ENCODE data around the gene CELA2A.
"Not testable (repeated sequence)": the region's sequence is repeated elsewhere in the genome, so short reads cannot be mapped to it uniquely, and the experiment has no call there.

Gene CELA2A

DNA sequence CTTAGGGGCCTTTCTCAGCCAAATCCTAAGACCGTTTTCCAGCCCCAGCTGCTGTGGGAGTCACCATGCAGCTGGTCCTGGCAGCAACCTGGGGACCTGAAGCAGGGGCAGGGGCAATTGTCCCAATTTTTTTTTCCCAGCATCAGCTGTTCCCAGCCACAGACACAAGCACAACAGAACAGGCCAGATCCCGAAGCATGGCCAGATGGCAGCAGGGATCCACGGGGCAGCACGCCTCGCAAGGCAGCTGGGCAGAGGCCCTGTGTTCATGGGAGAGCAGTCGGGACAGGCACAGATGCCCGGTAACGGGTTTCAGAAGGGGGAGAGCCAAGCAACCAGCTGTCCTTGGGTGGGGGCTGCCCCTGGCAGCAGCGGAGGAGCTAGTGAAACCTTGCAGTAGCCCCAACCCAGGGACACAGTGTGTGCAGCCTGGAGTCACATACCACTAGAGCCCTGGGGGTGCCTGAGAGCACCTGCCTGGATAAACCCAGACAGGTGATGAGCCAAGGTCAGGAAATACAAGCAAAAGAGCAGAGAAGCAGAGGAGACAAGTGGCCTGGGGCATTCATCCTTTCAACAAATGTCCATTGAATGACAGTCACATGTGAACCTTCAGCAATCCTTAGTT lies 13.4 kb downstream of the CELA2A start:
- DNase-seq (ENCODE audit: low read depth), result not testable (repeated sequence)

DNA sequence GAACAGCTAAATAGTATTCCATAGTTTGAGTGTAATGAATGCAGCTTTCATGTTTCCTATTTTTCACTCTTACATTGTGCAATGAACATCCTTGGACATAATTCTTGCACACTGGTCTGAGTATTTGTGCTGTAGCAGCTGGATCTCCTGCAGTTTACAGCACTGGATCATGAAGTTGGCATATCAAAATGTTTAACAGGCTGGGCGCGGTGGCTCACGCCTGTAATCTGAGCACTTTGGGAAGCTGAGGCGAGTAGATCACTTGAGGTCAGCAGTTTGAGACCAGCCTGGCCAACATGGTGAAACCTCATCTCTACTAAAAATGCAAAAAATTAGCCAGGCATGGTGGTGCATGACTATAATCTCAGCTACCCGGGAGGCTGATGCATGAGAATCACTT lies 14.5 kb downstream of the CELA2A start:
- not testable (repeated sequence) for DNase-seq (ENCODE audit: low read depth)

DNA sequence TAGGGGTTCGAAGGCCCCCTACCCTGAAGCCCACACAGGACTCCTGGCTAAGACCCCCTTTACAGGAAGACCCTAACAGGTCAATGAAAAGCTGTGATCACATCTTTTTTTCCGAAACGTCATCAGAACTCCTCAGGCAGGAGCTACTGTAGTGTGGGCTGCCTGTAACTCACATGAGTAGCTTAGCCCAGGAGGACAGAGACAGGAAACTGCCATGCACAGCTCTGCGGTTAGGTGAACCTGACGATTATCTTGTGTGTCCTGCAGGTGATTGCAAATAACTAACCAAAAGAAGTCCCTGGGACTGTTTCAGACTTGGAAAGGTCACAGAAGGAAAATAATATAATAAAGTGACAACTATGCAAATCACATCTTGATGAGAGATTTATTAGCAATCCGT lies 15.2 kb downstream of the CELA2A start:
- DNase-seq (ENCODE audit: low read depth), result not testable (repeated sequence)

DNA sequence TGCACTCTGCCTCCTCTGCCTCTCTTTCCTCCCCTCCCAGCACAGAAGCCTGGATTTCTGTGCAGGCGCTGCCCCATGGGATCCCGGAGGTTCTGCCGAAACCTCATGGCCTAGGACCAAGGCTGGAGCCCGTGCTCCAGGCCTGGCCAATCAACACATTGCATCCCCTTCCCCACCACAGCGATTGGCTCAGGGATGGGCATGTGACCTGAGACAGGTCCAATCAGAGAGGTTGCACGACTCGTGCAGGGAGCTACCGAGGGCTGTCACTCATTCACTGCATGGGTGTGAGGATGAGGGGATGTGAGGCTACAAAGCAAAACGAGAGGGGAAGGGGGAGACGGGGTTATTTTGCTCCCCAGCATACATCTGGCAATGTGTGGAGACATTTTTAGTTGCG lies 16.1 kb downstream of the CELA2A start:
- no peak for DNase-seq (ENCODE audit: low read depth)

DNA sequence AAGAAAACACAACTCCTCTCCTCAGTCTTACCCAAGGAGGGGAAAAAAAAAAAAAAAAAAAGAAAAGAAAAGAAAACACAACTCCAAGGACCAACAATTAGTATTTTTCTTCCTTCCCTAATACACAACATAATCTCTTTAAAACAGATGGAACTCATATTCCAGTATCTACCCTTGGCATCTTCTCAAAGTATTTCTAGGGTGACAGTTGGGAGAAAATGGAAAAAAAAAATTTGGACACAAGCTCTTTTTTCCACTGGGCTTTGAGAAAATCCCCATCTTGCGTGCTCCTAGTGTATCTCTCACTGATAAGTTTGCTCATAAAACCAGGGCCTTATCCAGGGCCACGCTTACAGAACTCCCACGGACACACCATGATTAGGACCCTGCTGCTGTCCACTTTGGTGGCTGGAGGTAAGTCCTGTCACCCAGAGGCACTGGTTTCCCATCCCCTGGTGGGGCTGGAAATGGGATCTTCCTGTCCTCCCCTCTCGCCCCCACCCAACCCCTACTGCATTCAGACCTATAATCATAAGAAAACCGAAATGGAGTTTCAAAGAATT lies 19.3 kb downstream of the CELA2A start, which contains the start of gene CELA2B:
Gene CELA2B, plus strand, starts transcription at position 353 of the 563 bp plus-strand sequence. Its CDS starts 22 bp downstream, at position 375.
- DNase-seq (ENCODE audit: low read depth), result no peak

DNA sequence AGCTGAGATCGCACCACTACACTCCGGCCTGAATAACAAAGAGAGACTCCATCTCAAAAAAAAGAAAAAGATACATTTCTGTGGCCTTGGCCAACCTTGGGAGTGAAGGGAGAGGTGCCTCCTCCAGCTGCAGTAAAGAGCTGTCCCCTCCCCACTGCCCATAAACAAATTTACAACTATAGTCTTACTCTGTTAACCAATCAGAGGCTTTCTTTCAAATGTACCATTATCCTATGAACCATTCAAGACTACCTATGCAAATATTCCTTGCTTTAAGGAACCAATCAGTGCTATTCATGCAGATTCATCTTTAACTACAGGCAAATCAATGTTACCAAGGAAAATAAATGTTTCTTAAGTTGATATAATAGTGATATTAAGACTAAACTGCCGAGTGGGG lies 20.4 kb downstream of the CELA2A start:
- DNase-seq (ENCODE audit: low read depth), result no peak

DNA sequence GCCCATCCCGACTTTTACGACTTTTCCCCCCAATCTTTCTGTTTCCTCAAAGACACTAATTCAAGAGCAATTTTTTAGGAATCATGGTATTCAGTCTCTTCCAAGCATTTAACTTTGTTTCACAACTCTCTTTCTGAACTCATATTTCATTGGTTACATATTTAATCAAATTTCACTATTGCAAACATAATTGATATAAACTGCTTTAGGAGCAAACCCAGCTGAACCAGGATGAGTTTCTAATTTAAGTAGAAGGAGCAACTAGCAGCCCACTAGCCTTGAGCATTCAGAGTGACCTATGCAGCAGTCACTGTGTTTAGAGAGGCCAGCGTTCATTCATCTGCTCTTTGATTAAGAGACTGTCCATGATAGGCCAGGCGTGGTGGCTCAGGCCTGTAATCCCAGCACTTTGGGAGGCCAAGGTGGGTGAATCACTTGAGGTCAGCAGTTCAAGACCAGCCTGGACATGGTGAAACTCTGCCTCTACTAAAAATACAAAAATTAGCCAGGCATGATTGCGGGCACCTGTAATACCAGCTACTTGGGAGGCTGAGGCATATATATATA lies 21.2 kb downstream of the CELA2A start:
- no peak for DNase-seq (ENCODE audit: low read depth)

DNA sequence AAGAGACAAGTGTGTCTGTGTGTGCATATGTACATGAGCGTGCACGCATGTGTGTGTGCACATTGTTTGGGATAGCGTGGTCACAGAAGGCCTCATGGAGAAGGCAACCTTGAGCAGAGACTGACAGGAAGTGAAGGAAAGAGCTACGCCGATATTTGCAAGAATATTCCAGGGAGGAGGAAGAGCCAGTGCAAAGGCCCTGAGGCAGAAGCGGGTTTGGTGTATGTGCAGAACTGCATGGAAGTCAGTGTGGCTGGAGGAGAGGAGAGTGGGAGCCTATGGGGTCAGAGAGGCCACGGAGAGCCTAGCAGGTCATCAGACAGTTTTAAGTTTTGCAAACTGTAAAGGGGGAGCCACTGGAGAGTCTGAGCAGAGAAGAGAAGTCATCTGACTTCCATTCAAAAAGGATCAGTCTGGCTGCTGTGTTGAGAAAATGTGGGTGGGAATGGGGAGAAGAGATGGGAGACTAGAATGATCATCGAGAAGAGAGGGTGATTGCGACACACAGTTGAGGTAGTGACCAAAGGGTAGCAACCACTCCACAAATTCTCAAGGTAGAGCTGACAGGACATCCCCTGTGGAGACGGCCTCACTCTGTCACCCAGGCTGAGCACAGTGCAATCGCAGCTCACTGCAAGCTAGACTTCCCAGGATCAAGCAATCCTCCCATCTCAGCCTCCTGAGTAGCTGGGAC lies 23.3 kb downstream of the CELA2A start:
- no peak for DNase-seq (ENCODE audit: low read depth)

DNA sequence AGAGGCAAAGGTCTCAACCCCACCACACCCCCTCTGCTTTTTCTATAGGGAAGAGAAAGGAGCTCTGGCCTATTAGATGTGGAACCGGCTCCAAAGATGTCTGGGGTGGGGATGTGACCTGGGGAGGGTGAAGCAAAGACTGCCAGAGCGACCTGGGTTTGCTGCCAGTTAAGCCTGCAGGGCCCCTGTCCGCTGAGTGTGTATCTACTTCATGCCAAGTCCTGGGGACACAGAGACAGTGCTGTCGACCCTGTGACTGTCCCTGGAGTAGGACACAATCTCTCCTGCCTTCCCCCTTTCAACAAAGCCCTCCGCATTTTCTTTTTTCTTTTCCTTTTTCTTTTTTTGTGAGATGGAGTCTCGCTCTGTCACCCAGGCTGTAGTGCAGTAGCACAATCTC lies 25.9 kb downstream of the CELA2A start:
- not testable (repeated sequence) for DNase-seq (ENCODE audit: low read depth)

DNA sequence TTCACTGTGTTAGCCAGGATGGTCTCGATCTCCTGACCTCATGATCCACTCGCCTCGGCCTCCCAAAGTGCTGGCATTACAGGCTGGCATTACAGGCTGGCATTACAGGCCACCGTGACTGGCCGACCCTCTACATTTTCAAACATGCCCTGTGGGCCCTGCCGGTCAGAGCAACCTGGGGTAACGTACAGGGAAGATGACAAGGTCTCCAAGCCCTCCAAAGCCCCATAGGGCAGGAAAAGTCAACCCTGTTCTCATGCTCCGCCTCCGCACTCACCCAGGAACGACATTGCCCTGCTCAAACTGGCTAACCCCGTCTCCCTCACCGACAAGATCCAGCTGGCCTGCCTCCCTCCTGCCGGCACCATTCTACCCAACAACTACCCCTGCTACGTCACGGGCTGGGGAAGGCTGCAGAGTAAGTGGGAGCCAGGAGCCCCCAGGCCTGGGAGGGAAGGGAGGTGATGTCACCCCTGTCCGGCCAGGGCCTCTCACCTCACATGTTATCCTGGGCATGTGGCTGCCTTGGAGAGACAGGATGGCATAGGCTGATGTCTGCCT lies 26.5 kb downstream of the CELA2A start:
- DNase-seq (ENCODE audit: low read depth), result not testable (repeated sequence)

DNA sequence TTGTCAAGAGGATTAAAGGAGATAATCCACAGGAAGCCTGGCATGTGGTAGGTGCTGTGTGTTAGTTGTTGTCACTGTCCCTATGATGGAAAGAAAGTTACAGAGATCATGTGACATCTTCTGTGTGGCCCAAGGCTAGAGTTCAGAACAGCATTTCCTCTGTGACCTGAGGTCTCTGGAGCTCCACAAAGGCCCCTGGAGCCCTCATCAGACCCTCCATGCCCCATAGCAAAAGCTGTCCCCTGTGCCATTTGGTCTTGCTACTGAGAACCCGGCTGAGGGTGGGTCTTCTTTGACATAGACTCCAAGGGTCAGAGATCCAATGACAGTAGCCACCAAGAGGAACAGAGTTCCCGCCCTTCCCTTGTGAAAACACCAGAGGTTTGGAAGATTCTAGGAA lies 27.4 kb downstream of the CELA2A start:
- DNase-seq (ENCODE audit: low read depth), result no peak

DNA sequence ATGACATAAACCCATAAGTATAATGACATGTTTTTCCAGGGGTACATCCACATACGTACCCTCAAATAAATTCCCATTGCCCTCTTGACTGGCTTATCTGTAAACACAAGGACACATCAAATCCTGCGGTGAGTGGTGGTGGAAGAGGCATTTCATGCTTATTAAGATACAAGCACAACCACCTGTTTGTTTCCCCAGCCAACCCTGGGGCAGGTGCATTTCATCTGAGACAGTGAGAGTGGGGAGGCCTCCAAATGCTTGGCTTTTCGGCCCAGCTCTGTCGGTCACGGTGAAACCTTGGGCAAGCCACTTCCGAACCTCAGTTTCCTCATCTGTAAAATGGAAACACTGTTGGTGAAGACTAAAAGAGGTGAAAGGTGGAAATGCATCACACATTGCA lies 27.9 kb downstream of the CELA2A start:
- not testable (repeated sequence) for DNase-seq (ENCODE audit: low read depth)

DNA sequence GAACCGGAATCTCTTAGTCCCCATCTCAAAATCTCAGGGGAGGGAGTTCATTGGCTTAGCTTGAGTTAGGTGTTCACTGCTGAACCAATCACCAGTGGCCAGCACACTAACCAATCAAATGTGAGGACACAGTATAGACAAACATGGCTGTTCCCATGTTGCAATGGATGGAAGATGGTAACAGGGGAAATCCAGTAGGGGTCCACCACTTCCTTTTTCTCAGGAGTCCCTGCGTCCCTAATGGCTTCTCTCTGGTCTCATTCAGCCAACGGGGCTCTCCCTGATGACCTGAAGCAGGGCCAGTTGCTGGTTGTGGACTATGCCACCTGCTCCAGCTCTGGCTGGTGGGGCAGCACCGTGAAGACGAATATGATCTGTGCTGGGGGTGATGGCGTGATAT lies 29.1 kb downstream of the CELA2A start:
- DNase-seq (ENCODE audit: low read depth), result no peak

DNA sequence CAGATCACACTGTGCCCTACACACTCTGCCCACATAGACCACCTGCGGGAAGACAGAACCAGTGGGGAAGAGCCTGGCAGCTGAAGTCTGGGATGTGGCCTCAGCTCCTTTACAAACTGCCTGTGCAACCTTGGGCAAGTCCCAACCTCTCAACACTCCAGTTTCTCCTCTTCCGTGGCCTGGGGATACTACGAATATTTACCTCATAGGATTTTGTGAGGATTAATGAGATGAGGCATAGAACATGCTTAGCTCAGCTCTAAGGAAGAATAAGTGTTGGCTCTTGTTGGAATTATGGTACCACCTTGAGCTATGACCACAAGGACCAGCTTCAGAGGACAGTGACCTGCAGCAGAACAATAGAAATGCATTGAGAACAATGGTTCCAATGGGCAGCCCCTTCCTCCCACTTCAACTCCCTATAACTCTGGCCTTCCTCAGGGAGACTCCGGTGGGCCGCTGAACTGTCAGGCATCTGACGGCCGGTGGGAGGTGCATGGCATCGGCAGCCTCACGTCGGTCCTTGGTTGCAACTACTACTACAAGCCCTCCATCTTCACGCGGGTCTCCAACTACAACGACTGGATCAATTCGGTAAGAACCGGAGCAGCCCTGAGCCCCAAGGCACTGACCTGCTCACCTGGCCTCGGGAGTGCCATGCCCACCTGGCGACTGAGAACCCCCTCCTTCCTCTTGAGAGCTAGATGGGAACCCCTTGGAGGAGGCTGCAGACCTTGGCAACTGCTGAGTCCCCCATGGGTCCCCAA lies 30.5 kb downstream of the CELA2A start:
- not testable (repeated sequence) for DNase-seq (ENCODE audit: low read depth)

DNA sequence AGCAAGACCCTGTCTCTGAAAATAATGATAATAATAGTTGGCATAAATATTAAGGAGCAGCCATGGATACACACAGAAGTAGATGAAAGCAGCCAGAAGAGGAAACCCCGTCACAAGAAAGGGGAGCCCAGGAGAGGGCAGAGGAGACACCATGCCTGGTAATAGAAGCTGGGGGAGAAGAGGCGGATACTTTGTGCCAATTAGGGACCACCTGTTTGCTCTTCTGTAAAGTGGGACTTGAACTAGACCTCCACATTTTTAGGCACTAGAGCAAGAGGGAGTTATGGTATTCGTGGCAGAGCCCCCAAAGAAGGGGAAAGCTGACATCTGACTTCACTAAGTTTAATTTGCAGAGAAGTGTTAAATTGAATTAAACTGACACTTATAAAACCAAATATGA lies 31.8 kb downstream of the CELA2A start:
- no peak for DNase-seq (ENCODE audit: low read depth)

DNA sequence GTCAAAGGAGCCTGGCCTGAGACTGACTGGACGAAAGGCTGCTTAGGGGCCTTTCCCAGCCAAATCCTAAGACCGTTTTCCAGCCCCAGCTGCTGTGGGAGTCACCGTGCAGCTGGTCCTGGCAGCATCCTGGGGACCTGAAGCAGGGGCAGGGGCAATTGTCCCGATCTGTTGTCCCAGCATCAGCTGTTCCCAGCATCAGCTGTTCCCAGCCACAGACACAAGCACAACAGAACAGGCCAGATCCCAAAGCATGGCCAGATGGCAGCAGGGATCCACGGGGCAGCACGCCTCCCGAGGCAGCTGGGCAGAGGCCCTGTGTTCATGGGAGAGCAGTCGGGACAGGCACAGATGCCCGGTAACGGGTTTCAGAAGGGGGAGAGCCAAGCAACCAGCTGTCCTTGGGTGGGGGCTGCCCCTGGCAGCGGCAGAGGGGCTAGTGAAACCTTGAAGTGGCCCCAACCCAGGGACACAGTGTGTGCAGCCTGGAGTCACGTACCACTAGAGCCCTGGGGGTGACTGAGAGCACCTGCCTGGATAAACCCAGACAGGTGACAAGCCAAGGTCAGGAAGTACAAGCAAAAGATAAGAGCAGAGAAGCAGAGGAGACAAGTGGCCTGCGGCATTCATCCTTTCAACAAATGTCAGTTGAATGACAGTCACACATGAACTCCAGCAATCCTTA lies 32.7 kb downstream of the CELA2A start:
- no peak for DNase-seq (ENCODE audit: low read depth)

DNA sequence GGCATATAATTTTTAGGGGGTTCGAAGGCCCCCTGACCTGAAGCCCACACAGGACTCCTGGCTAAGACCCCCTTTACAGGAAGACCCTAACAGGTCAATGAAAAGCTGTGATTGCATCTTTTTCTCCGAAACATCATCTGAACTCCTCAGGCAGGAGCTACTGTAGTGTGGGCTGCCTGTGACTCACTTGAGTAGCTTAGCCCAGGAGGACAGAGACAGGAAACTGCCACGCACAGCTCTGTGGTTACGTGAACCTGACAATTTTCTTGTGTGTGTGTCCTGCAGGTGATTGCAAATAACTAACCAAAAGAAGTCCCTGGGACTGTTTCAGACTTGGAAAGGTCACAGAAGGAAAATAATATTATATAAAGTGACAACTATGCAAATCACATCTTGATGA lies 34.5 kb downstream of the CELA2A start:
- peak; percentile 31 for DNase-seq (ENCODE audit: low read depth)

DNA sequence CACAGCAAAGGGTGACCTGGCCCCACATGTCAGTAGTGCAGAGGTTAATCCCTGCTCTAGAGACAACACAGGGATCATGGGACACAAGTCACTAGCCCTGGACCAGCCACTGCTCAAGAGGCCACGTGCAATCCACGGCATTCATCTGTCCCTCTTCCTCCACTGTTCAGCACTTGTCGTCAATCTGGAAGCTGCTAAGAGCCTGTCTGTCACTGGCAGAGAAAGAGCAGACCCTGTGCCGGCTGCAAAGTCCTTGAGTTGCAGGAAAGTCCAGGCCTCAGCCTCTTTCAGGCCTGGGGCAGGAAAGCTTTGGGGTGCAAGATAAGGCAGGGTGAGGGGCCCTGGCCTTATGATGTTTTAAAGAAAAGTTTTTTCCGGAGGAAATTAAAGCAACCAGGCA lies 36.1 kb downstream of the CELA2A start:
- DNase-seq (ENCODE audit: low read depth), result no peak

DNA sequence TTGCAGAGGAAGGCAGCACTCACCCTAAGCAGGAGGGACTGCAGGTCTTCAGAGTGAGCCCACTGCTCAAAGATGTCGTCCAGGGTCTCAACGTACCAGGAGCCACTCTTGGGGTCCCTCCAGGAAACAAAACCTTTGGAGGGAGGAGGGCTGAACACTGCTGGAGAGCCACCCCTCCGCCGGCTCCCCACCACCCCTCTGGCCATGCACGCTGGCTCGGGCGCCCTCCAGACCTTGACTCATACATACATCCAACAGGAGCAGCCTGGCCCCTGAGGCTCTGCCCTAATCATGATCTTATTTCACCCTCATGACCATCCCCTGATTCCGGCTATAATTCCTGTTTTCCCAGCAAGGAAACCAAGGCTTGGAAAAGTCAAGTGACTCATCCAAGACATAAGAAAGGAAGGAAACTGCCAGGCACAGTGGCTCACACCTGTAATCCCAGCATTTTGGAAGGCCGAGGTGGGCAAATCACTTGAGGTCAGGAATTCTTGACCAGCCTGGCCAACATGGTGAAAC lies 37.4 kb downstream of the CELA2A start:
- no peak for DNase-seq (ENCODE audit: low read depth)

DNA sequence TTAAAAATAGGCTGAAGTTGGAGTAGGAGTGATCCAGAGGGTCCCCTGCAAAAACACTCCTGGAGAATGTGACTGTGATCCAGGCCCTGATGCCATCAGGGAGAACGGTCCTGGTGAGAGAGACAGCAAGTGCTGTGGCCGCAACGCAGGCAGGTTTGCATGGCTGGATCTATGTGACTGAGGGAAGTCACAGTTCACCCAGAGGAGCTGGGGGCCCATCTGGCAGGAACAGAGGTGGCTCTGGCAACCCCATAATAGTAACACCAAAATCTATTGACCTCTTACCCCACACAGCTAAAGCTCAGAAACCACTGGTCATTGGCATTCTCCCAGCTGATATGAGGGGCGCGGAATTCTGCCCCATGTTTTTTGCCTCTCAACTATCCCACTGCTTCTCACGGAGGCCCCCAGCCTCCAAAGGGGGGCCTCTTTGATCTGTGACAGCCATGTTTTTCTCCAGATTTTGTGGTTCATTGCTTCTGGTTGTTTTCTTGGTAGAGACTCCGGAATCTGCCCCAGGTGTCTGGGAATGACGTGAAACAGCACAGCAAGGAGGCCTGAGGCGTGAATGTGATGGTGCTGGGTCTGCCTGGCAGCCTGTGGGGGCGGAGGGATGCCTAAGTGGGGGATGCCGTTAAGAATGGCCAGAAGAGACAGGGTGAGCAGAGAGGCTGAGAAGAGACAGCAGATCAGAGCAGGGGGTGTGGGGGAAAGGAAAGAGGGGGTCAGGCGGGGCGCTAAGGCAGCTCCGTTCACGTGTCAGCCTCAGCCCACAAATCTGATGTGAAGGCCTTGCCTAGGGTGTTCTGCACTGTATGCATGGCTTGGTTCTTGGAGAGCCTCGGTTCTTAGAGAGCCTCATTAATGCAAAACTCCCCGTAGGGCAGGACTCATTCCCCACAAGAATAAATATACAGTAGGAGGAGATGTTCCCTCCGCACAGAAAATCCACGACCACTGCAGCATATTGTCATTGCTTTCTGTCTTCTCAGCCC lies 43.9 kb downstream of the CELA2A start:
- DNase-seq (ENCODE audit: low read depth), result peak; percentile 2
